HL-60 (cell line): ENCODE measurements around the gene CPLX3.
"Not testable (repeated sequence)": the region's sequence is repeated elsewhere in the genome, so short reads cannot be mapped to it uniquely, and the experiment has no call there.

ENCODE experiments used
- DNase-seq, 2 experiments: peaks; one replicate each; pipeline ENCODE4 v3.0.0-alpha.2; 2010 to 2020; ENCODE audit warnings: low read depth in 1 of 2, low spot score in 1 of 2
- H3K27ac ChIP-seq: fragments of 250-450 bp; sonication (Bioruptor Pico); replicated peaks from 2 replicates; pipeline ENCODE4 v1.5.1; 2020; ENCODE audit warnings: mild to moderate bottlenecking, moderate library complexity
- H3K27me3 ChIP-seq: fragments of 250-450 bp; sonication (Bioruptor Pico); 2 replicates; pipeline ENCODE4 v1.5.1; 2021; ENCODE audit warnings: mild to moderate bottlenecking, moderate library complexity; ENCODE audit not compliant: insufficient read depth, poor library complexity, severe bottlenecking
- H3K4me3 ChIP-seq: replicated peaks from 2 replicates; pipeline ENCODE4 v1.5.1; 2011; ENCODE audit warnings: mild to moderate bottlenecking, control low read depth, low read length; ENCODE audit not compliant: insufficient read depth
- GABPA ChIP-seq: IDR thresholded peaks from 2 replicates; pipeline ENCODE4 v1.6.1; 2012; ENCODE audit warnings: low read depth
- POLR2AphosphoS5 ChIP-seq: IDR thresholded peaks from 2 replicates; pipeline ENCODE4 v1.6.1; 2012; ENCODE audit warnings: low read depth
- SPI1 ChIP-seq: IDR thresholded peaks from 2 replicates; pipeline ENCODE4 v1.6.1; 2012; ENCODE audit warnings: low read depth, mild to moderate bottlenecking, borderline replicate concordance
- TF ChIP-seq, protein P1 (sequence below): IDR thresholded peaks from 2 replicates; pipeline ENCODE4 v1.6.1; 2012; ENCODE audit warnings: low read depth; ENCODE audit not compliant: insufficient replicate concordance
- TF ChIP-seq, protein P2 (sequence below): IDR thresholded peaks from one replicate; pipeline ENCODE4 v1.5.1; 2011; ENCODE audit warnings: low read length, control low read depth, inconsistent platforms; ENCODE audit not compliant: insufficient read depth

Gene CPLX3

DNA sequence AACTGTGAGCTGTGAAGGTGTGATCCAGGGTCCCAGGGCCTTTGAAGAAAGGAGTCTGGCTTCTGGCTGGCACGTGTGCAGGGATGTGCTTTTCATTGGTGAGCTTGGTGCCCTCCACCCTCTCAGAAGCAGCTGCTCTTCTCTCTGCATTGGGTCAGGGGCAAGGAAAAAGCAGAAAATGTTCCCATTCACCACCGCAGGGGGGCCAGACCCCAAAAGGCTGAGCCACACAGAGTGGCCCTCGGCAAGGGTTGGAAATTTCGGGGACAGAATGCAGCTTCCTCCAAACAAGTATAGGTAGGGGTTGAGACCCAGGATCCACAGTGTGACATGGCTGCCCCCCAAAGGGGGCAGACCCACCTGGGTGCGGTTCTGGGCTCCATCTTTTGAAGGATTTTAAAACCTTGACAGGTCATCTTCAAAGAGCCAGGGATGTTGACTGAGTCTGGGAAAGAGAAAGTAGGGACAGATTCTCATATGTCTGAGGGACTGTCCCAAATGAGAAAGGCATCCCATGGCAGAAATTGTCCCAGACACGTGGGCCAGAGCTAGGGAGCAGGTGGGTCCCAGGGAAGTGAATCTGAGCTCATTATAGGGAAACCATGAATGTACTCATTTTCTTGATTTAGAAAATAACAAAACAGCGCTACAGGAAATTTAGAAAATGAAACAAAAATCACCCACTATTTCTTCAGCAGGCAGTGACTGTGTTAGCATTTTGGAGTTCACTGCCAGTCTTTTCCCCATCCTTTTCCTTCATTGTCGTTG lies 41.8 kb upstream of the CPLX3 start:
- peak; percentile 34 to 49 for DNase-seq
- Histone ChIP-seq H3K4me3 (peak overlapping the region; percentile 85), H3K27me3 (no peaks in the 10 kb centered on the region), H3K27ac (peak overlapping the region; percentile 90)
- TF ChIP-seq POLR2AphosphoS5 (no peak), GABPA (no peak), SPI1 (no peak)
- TF ChIP-seq, protein P1, sequence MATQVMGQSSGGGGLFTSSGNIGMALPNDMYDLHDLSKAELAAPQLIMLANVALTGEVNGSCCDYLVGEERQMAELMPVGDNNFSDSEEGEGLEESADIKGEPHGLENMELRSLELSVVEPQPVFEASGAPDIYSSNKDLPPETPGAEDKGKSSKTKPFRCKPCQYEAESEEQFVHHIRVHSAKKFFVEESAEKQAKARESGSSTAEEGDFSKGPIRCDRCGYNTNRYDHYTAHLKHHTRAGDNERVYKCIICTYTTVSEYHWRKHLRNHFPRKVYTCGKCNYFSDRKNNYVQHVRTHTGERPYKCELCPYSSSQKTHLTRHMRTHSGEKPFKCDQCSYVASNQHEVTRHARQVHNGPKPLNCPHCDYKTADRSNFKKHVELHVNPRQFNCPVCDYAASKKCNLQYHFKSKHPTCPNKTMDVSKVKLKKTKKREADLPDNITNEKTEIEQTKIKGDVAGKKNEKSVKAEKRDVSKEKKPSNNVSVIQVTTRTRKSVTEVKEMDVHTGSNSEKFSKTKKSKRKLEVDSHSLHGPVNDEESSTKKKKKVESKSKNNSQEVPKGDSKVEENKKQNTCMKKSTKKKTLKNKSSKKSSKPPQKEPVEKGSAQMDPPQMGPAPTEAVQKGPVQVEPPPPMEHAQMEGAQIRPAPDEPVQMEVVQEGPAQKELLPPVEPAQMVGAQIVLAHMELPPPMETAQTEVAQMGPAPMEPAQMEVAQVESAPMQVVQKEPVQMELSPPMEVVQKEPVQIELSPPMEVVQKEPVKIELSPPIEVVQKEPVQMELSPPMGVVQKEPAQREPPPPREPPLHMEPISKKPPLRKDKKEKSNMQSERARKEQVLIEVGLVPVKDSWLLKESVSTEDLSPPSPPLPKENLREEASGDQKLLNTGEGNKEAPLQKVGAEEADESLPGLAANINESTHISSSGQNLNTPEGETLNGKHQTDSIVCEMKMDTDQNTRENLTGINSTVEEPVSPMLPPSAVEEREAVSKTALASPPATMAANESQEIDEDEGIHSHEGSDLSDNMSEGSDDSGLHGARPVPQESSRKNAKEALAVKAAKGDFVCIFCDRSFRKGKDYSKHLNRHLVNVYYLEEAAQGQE: no peak
- TF ChIP-seq, protein P2, sequence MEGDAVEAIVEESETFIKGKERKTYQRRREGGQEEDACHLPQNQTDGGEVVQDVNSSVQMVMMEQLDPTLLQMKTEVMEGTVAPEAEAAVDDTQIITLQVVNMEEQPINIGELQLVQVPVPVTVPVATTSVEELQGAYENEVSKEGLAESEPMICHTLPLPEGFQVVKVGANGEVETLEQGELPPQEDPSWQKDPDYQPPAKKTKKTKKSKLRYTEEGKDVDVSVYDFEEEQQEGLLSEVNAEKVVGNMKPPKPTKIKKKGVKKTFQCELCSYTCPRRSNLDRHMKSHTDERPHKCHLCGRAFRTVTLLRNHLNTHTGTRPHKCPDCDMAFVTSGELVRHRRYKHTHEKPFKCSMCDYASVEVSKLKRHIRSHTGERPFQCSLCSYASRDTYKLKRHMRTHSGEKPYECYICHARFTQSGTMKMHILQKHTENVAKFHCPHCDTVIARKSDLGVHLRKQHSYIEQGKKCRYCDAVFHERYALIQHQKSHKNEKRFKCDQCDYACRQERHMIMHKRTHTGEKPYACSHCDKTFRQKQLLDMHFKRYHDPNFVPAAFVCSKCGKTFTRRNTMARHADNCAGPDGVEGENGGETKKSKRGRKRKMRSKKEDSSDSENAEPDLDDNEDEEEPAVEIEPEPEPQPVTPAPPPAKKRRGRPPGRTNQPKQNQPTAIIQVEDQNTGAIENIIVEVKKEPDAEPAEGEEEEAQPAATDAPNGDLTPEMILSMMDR: no peak

DNA sequence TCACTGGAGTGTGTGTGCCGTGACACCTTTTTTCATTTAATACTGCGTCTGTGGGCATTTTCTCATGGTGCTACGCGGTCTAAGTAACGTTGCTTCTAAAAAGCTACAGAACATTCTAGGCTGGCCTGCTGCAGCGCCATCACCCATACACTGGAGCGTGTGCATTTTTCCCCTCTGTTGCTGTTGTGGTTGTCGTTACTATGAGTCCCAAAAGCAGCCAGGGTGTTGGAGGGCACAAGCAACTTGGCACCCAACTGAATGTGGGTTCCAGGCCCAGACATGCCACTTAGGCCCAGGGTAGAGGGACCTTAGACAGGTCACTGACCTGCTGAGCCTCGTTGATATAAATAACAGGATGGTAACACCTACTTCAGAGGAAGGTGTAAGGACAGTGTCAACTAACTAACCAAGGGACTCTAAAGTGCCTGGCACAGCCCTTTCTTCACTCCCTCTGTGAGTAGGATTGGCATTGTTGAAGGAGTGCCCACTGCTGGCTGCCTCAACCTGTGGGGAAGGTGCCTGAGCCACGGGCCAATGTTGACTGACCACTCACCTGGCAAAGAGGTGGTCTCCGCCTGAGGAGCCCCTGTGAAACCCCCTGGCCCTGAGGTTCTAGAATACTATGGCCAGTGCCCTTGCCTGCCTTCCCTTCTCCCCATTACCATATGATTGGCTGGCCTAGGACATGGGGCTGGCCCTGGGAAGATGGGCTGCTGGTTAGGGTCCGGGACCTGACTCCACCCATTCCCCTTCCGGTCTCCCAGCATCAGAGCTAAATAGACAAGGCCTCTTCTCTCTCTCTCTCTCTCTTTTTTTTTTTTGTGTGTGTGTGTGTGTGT lies 41.0 kb upstream of the CPLX3 start:
- TF ChIP-seq POLR2AphosphoS5 (no peak), SPI1 (no peak), GABPA (no peak)
- TF ChIP-seq, protein P1: no peak
- TF ChIP-seq, protein P2: no peak
- Histone ChIP-seq H3K4me3 (peak overlapping the region; percentile 85), H3K27ac (peak overlapping the region; percentile 90), H3K27me3 (no peaks in the 10 kb centered on the region)
- no peak for DNase-seq

DNA sequence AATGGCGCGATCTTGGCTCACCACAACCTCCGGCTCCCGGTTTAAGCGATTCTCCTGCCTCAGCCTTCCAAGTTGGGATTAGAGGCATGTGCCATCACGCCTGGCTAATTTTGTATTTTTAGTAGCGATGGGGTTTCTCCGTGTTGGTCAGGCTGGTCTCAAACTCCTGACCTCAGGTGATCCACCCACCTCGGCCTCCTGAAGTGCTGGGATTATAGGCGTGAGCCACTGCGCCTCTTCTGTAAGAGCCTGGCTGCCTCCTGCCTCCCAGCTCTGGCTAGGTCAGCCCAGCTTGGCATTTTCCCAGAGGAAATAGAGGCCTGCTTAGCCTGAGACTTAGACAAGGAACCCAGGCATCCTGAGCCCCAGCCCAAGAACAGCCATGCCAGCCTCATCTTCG lies 40.3 kb upstream of the CPLX3 start:
- not testable (repeated sequence) for DNase-seq, H3K27me3 ChIP-seq, H3K4me3 ChIP-seq
- peak overlapping the region; percentile 91 for H3K27ac ChIP-seq

DNA sequence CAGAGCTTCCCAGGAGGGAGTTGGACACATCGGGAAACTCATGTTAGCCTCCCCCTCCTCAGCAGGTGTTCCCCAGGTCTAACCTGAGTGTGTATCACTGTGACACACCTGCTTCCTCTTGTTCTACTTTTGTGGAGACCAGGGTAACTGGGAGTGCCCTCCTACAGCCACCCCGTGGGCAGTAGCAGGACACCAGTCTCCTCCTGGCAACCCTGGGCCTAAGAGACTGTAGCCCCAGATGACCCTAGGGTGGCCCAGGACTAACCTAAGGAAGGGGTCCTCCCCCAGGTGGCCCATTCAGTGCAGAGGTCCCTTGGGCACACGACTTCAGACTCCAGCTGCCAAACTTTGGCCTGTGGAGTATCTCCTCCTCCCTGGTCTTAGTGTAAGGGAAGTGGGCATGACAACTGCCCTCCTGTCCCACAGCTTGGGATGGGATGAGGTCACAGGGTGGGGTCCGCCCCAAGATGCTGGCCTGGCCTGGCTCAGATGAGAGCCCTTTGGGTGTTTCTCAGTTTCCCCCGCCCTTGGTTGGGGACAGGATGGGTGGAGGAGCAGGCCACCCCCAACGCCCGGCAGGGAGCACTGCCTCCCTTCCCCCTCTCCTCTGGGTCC lies 39.8 kb upstream of the CPLX3 start:
- Histone ChIP-seq H3K27ac (peak overlapping the region; percentile 91), H3K4me3 (peak overlapping the region; percentile 9; the same call in 1 of the 2 replicates), H3K27me3 (no peaks in the 10 kb centered on the region)
- TF ChIP-seq POLR2AphosphoS5 (no peak), GABPA (no peak), SPI1 (no peak)
- TF ChIP-seq, protein P2: no peak
- no peak for DNase-seq
